Measurements from ENCODE around the gene DDX5.
A peak's percentile ranks its signal among the peaks of the same experiment; 100 is the strongest.

DDX5 gene

DNA sequence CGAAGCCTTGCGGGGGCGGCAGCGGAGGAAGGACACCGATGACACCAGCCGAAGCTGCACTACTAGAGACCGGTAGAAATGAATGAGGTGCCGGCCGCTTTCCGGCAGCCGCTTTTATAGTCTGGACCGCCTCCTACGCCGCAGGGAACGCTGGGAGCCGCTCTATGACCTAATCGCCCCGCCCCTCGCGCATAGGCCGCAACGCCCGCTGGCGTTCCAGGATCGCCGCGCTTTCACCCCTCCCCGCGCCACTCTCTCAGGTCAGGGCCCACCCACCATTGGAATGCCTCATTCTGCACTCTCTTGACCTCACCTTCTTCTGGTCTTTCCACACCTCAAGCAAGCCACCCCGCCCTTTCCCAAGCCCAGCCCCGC lies at the start of gene DDX5:
TSS of gene DDX5 (minus strand) at position 89 of the 375 bp plus-strand sequence. CDS start 170 bp downstream, outside the sequence.
- peak; percentile 98 for DNase-seq

DNA sequence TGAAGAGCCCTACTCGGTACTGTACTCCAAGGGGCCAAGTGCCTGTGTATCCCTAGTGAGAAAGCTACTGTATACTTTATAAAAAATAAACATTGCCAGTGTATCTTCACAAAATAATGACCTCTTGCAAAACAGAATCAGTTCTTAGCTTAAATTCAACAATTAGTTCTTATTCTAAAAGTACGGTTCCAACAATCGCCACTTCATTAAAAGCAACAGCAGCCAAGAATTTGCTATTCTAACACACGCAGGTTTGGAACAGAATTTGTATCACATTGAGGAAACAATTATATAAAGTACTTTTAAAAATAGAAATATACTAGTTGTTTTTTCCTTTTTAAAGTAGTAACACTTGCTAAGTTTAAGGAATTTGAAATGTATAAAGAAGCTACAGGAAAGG lies 49.2 kb upstream of the DDX5 start:
- no peak for DNase-seq

DNA sequence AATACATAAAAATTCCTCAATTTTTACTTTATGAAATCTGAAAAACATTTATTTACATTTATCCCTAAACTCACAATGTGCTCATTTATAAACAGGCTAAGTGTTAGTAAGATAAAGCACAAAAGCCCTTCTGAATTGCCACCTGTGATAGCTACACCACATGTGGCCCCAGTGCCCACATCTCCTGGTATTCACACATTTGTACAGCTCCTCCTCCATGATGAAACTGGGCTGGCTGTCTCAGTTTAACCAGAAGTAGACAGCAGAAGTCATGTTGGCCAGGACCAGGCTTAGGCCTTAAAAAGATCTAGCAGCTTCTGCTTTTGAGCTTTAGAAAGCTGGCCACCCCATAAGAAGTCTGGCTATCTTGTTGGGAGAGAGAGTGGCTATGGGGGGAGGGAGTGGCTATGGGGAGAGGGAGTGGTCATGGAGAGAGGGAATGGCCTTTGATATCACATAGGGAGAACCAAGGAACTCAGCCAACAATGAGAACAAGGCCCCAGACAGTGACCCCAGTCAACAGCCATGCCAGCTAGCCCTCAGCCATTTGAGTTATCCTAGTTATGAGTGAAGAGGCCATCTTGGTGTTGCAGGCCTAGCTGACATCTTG lies 48.0 kb upstream of the DDX5 start:
- DNase-seq: no peak

DNA sequence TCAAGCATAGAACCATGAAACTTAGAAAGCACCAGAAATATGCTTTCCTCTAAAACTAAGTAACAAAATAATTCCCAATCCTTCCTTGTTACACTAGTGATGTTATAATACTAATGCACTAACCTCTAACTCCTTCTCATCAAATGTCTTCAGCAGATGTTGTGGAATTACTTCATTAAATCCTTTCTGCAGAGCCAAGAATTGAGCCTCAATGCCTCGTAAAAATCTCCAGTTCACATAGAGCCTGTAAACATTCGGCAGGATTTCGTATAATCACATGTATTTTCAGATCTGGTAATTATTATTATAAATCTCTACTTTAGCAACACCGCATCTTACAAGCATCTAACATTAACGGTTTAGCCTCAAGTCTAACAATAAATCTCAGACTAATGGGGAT lies 45.4 kb upstream of the DDX5 start:
- no peak for DNase-seq

DNA sequence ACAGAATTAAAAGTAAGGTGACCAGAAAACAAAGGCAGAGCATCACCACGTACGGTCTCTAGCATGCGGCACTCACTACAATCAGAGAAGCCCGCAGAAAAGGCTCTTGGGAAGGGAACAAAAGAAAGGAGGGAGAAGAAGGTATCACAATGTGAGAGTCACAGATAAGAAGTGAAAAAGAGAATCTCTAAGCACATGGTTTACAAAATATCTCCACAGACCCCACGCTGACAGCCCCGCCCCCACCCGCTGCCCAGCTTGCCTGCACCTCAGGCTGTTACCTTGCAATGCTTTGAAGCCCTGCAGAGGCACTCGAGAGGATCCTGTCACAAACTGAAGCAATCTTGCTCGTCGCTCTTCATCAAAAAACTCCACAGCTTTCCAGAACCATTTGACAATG lies 41.2 kb upstream of the DDX5 start:
- no peak for DNase-seq

DNA sequence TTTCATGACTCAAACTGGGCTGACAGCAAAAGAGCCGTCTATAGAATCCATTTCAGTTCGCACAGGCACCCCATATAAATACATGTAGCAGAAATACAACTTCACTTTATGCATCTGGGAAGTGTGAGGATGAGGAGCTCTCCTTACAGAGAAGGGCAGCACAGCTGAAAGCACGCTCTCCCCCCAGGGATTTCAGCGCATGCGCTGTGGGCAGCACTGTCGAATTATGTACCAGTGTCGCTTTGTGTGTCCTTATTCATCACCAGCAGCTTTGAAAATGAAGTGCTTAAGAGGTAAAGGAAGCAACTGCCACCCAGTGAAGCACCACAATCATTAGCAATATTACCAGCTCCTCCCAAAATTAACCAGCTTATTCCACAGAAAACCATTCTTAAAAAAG lies 40.6 kb upstream of the DDX5 start:
- DNase-seq: no peak

DNA sequence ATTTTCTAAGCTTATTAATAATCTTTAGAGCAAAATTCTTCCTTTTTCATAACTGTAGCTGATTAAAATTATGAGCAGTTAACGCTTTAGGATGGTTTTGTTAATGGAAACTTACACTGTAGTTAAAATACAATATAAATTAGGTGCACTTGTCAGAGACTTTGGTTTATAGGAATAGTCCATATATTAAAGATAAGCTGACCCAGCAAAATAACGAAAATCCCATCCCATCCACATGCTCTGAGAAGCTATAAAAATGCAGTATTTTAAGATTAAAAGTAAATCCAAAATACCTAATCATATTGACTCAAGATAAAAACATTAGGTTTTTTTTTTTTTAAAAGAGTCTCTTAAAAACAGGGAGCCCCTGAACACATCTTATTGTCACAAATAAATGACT lies 38.7 kb upstream of the DDX5 start:
- no peak for DNase-seq

DNA sequence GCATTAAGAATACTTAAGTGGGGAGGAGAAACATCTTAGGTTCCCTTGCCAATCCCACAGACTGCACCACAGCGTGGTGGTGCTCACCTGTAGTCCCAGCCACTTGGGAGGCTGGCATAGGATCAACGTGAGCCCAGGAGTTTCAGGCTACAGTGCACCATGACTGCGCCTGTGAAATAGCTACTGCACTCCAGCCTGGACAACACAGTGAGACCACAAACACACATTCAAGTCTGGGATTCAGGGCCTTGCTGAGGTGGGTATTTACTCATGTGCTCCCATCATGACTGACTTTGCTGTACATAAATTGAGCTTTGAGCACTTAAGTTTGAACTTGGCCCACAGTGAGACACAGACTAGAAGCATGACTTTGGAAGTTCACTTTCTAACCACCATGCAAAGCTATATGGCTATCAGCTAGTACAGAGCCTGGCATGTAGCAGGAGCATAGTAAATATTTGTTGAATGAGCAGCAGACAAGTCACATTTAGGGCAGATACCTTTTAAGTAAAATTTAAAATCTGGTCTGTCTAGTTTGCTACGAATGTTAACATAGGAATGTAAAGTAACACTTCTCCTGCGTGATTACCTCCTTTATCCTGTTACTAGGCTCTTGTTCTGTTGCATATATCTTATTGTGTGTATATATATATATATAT lies 34.2 kb upstream of the DDX5 start:
- no peak for DNase-seq

DNA sequence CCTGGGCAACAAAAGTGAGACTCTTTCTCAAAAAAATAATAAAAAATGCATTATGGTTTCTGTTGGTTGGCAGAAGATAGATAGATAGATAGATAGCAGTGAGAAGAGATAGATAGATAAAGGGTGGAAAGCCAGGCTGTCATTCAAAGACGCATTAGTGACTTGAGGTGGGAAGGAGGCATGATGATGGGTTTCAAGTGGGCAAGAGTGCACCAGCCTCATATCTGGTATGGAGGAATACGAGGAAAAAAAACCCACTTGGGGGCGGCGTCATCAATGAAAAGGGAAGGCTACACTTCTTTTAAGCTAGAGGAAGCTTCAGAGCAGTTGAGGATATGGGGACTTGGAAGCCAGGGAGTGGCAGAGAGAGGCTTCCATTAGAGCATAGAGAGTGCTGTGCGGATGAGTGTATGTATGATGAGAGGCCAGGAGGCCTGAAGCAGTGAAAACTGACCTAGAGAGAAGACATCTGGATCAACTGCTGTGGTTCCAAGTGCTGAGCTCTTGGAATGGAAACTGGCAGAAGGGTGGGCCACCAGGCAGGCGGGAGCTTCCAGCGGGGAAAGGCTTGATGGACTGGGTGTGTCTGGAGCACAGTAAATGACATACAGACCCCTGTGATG lies 32.5 kb upstream of the DDX5 start:
- DNase-seq: no peak

DNA sequence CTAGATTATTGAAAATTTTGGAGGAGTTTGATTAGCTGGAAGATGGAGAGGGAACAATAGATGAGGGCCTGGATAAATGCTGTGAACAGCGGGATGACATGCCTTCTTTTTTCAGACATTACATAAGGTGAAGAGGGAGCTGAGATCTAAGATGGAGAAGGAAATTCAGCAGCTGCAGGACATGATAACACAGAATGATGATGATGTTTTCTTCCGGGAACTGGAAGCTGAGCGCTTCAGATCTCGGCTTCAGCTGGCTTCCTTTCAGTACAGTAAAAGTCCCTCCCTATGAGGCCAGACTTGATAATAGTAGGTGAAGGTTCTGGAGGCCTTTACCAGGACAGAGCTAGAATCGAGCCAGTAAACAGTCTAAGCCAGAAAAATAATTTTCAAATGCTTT lies 31.4 kb upstream of the DDX5 start:
- no peak for DNase-seq

DNA sequence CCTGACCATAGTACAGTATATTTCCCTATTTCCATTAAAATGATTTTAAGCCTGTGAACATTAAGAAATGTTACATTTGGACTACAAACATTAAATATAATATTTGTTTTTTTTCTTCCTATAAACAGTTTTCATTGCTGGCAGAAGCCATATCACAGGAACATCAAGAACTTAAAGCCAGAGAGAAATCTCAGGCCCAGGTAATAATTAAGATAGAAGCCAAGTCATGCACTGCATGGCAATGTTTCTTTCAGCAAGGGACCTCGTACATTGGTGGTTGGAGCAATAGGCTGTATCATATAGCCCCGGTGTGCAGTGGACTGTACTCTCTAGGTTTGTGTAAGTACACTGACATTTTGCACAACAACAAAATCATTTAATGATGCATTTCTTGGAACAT lies 30.8 kb upstream of the DDX5 start:
- no peak for DNase-seq

DNA sequence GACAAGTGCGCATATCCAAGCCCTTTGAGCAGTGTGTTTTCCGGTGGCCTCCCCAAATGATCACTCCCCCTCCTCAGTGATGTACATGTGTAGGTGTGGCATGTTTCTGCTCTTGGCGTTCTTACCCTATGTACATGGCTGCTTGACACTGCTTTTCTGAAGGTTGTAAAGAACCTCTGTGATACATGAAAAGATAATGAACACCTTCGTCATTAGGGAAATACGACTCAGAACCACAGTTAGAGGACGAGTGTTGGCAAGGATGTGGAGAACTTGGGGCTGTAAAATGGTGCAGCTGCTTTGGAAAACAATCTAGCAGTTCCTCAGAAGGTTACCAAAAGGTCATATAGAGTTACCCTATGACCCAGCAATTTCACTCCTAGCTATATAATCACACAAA lies 29.3 kb upstream of the DDX5 start:
- DNase-seq: no peak

DNA sequence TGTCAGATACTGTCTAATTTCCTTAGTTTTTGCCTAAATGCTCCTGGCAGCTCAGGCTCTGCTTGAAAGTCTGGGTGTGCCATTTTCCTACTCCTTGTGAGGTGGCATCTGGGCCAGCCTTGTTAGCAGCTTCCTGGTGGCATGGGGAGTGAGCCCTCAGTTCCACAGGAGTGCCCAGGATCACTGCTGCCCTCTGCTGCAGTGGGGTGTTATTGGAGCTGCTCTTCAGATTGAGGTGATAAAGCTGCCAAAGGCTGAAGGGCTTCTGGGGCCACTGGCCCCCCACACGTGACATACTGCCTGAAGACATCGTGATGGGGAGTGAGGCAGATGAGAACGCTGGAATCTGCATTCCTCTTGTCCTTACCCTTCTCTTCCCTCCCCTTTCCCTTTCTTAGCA lies 28.1 kb upstream of the DDX5 start:
- DNase-seq: no peak

DNA sequence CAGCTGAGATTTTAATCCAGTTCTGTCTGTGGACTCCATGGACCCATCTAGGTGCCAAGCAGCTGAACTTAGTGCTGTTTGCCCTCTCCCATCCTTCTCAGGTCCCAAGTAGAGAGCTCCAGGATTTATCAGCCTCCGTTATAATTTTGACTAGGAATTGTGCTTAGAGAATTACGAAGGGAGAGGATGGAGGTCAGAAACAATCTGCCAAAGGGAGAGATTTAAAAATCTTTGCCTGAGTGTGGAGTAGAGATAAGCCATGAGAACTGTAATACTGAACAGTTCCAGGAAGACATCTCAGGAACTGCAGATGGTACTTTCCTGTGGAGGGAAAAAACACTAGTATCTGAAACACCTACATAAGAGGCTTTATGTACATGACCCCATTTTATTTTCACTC lies 27.7 kb upstream of the DDX5 start:
- DNase-seq: no peak

DNA sequence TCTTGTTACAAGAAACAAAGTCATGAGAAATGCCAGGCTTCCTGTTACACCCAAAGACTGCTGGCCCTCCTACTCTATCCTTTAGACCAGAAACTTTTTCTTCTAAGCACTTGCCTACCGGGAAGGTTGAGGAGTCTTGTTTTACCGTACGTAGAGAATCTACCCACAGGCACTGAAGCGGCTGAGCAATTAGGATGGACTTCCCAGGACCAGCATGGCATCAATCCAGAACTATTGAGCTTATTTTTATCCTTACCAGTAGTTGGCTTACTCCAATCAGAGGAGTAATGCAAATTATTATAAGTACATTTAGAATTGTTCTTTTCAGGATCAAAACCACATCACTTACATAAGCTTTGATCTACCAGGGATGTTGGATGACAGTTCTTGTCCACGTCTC lies 26.3 kb upstream of the DDX5 start:
- no peak for DNase-seq

DNA sequence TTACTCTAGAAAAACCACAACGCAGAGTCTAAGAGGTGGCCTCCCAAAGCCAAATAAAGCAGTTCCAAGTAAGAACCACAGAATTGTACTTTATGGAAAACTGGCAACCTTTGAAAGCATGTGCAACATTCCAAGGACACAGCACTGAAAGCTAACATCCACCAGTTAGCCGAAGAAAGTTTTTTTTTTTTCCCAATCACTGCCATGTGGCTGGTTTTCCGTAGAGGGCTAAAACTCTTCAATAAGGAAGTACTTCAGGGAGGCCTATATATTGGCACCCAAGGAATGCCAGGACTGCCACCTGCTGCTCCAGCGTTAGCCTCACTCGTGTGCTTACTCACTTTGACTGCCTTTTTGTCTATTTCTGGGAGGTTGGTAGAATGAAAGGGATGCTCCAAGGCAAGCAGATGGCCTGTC lies 25.9 kb upstream of the DDX5 start:
- no peak for DNase-seq

DNA sequence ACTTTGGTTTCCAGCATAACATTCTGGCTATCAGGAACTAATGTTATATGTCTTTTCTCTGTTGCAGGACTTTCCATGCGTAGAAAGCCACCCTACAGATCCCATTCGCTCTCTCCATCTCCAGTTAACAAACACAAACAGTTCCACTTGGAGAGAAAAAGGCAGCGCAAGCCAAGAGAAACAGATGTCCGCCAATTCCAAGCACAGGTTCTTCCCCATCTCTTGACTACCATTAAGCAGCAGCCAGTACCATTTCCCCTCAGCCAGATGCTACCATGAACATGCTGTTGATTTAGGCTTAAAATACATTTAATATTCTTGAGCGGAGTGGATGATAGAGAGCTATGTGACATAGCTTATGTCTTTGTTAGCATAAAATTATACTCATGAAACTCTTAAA lies 23.1 kb upstream of the DDX5 start:
- no peak for DNase-seq

DNA sequence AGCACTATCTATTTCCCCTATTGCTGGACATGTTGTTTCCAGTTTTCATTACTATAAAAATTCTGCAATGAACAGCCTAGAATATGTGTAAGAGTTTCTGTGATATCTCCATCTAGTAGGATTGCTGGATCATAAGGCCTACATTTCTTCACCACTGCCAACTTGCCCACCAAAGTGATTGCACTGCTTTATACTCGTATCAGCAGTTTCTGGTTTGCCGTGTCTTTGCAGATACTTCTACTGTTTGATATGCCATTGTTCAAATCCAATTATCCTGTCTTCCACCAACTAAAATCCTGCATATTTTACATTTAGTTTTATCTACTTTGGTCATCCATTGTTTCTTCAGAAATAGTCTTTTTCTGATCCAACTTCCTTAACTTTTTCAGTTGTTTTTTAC lies 21.8 kb upstream of the DDX5 start:
- no peak for DNase-seq

DNA sequence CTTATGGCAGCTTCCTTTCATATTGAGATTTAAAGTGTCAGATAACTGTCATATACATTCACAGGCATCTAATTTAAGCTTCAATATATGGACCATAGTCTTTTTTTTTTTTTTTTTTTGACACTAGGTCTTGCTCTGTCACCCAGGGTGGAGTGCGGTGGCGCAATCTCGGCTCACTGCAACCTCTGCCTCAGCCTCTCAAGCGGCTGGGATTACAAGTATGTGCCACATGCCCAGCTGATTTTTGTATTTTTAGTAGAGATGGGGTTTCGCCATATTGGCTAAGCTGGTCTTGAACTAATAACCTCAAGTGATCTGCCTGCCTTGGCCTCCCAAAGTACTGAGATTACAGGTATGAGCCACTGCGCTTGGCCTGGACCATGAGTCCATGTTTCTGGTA lies 14.3 kb upstream of the DDX5 start:
- no peak for DNase-seq

DNA sequence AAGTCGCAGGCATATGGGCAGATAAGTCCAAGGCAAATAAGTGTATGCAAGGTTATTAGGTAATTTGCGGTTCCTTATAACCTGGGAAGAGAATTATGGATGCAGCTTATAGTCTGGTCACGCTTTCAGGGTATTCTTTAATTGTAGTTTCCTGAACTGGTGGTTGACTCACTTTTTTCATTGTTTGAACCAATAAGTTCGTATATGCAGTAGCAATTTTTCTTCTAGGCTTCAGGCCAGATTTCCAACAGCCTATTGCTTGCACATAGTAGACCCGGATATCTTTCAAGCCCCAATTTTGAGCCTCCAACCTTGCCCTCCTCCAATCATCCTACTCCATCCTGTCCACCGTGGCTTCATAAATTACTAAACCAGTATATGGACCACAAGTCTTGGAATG lies 13.5 kb upstream of the DDX5 start:
- no peak for DNase-seq

DNA sequence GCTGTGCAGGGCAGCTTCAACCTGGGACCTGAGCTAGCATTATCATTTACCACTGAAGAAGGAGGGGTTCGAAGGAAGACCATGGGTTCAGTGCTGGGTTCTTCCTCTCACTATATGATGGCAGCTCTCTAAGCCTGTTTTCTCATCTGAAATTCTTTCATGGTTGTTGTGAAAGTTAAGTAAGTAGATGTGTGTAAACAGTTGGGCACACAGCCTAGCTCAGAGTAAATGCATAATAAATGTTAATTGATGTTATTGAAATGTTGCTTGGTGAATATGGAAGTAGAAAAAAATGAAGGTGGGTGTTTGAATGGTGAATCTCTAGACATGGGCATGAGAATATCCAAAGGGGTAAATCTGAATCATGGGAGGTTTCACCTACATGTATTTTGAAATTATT lies 9.7 kb upstream of the DDX5 start:
- DNase-seq: no peak

DNA sequence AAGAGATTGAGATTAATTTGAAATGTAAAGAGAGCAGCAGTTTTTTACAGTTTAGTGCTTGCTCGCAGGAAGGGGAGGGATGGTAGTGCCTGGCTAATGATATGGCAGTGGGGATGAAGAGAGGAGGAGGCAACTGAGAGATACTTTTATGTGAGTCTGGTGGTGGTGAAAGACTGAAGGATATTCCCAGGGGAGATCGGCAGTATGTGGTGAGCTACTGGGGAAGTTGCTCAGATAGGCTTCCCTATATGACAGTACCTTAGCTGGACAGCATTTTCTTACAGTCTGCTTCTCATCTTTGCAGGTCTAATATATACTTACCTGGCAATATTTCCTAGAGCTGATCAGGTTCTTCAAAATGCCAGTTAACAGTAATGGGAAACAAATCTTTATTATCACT lies 9.3 kb upstream of the DDX5 start:
- no peak for DNase-seq

DNA sequence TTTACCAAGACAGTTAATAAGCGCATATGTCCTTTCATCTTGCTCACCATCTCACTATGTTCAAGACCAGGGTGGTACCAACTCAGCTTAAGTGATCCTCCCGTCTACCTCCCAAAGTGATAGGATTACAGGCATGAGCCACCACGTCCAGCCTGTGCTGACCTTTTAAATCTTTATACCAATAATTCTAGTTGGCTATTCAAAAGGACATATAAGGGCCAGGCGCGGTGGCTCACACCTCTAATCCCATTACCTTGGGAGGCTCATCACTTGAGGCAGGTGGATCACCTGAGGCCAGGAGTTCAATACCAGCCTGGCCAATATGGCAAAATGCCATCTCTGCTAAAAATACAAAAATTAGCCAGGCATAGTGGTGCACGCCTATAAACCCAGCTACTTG lies 3.1 kb upstream of the DDX5 start:
- DNase-seq: no peak

DNA sequence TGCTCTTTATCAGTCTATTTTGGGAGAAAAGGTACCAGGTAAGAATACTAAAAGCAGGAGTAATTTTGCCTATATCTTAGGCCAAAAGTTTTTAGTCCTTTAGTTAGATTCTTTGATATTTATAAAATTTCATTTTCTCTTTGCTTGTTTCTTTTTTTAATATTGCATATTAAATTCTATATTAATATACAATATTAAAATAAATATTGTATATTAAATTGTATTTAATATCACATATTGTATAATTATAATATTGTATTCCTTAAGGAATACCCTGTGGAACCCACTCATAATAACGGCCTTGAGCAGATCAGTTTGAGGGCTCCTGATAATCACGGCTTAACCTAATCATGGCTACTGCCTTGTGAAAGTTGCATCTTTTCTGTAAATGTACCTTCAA lies 2.6 kb upstream of the DDX5 start:
- DNase-seq: no peak

DNA sequence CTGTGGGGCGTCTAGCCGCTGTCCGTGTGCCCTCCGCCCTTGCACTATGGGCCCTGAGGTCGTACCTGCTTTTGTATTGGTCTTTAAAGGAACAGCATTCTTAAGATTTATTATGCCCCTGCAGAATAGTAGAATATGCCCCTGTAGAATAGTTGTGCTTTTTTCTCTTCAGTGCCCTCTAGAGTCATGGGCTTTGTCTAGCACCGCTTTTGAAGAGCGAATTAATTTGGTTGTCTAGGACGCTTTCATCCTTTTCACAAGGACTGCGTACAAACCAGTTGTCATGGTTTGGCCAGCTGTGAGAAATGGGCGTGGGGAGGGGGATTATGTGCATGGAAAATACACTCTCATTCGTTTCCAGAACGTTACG lies 1.3 kb upstream of the DDX5 start:
- peak; percentile 34 for DNase-seq
